ENCODE data around the gene FAM20C. TPM values are rescaled to one million over a fixed set of nuclear protein-coding genes. Genes with fewer than 3 reads are reported as not detected.

FAM20C gene
- total and polyA plus RNA-seq, 2 of the 8 experiments (the other 6 are each of a cell fraction or from before 2014, with no cell fraction given), result 9.5 to 34.8 TPM

DNA sequence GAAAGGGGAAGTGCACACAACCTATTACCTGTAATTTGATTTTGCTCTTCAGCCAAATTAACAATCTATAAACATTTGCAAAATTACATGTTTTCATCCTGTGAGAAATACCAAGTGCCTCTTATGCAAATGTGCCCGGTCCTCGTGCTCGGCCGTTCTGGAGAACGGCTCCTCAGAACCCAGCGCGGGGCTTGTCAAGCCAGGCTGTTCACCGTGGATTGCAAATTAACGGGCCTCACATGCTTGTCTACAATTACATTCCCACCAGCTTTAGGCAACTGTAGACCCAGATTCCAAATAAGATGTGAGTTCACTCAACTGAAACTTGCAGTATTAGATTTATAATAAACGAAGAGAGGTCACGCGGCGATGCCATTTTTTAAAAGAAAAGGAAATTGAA is 106.4 kb downstream of the FAM20C start (continued):
- TF ChIP-seq JUN (IDR thresholded peaks at IDR 0.05; ENCODE audit: low read depth, low read length) (no peak), BACH1 (IDR thresholded peaks at IDR 0.05; ENCODE audit: low read length) (no peak), POU5F1 (IDR thresholded peaks at IDR 0.05; ENCODE audit: low read depth, low read length) (no peak), RBBP5 (IDR thresholded peaks at IDR 0.05; ENCODE audit: borderline replicate concordance, low read depth, low read length) (no peak)
